ENCODE results near the gene AAMP. TPM values are rescaled to one million over a fixed set of nuclear protein-coding genes. Genes with fewer than 3 reads are reported as not detected.
A peak's percentile ranks its signal among the peaks of the same experiment; 100 is the strongest.

Gene AAMP
- total RNA-seq, 2 experiments from 2014 or later: 68.7 to 97.0 TPM

GRCh38 chr2:218301176-218301819 is 31.4 kb upstream of the AAMP start:
- H2AFZ ChIP-seq (ENCODE audit: low read length): peak overlapping the region; percentile 70
- CTCF ChIA-PET (ENCODE audit: unreplicated experiment): interaction anchor here (0.7 to 1.8 kb wide), 7 partner anchors 11 to 95 kb away, joined by 3 to 14 read pairs (median 6); partner anchors contain the start of gene CATIP

GRCh38 chr2:218300141-218300540 is 30.2 kb upstream of the AAMP start:
- Histone ChIP-seq H3K4me1 (ENCODE audit: insufficient read depth, low read length, poor library complexity, severe bottlenecking) (peaks cover 34% of the 10 kb centered on the region), H3K79me2 (ENCODE audit: insufficient read depth, low read depth, low read length) (no peaks in the 10 kb centered on the region), H3K27ac (ENCODE audit: low read depth, low read length, poor library complexity, severe bottlenecking) (no peak overlapping the region), H3K4me2 (ENCODE audit: low read length) (no peak overlapping the region), H3K36me3 (ENCODE audit: insufficient read depth, low read length) (no peaks in the 10 kb centered on the region), H3K9me3 (ENCODE audit: low read length) (no peaks in the 10 kb centered on the region), H3K9me2 (ENCODE audit: insufficient read depth, low read length) (no peaks in the 10 kb centered on the region), H3K4me3 (ENCODE audit: low read depth, low read length, poor library complexity, severe bottlenecking) (no peak overlapping the region), H4K20me1 (ENCODE audit: insufficient read depth, low read length) (no peaks in the 10 kb centered on the region), H2AFZ (ENCODE audit: low read length) (no peak overlapping the region)
- DNase-seq (ENCODE audit: low spot score): no peak
- CTCF ChIA-PET (ENCODE audit: unreplicated experiment): no interaction called here
- POLR2A ChIA-PET: no interaction called here
- BruUV-seq (replicated peaks): no TSS peak
- no peak for TF ChIP-seq CTCF (conservative IDR thresholded peaks at IDR 0.05; ENCODE audit: low read length)
- no peak for TF ChIP-seq EZH2phosphoT487 (IDR thresholded peaks at IDR 0.05; ENCODE audit: borderline replicate concordance, low read depth, low read length)
- intact Hi-C loops (cut with micrococcal nuclease; ENCODE audit: unreplicated experiment): loop anchor here (2.0 kb wide), 1 partner anchor 27 kb away; no protein-coding TSS in a partner anchor

More at GRCh38 chr2:218301176-218301819, 31.4 kb upstream of the AAMP start:
- Histone ChIP-seq H3K79me2 (ENCODE audit: insufficient read depth, low read depth, low read length) (no peaks in the 10 kb centered on the region), H3K4me1 (ENCODE audit: insufficient read depth, low read length, poor library complexity, severe bottlenecking) (peaks cover 36% of the 10 kb centered on the region), H3K4me2 (ENCODE audit: low read length) (no peak overlapping the region; the same call in 1 of the 2 replicates), H3K9me3 (ENCODE audit: low read length) (no peaks in the 10 kb centered on the region), H4K20me1 (ENCODE audit: insufficient read depth, low read length) (no peaks in the 10 kb centered on the region), H3K9me2 (ENCODE audit: insufficient read depth, low read length) (no peaks in the 10 kb centered on the region), H3K36me3 (ENCODE audit: insufficient read depth, low read length) (no peaks in the 10 kb centered on the region), H3K4me3 (ENCODE audit: low read depth, low read length, poor library complexity, severe bottlenecking) (no peak overlapping the region), H3K27ac (ENCODE audit: low read depth, low read length, poor library complexity, severe bottlenecking) (no peak overlapping the region)
- POLR2A ChIA-PET: interaction anchor here (1.0 to 2.0 kb wide), 8 partner anchors 11 to 111 kb away, joined by 3 to 9 read pairs (median 5); no protein-coding TSS in a partner anchor
- TF ChIP-seq CTCF (conservative IDR thresholded peaks at IDR 0.05; ENCODE audit: low read length) (peak; percentile 96), EZH2phosphoT487 (IDR thresholded peaks at IDR 0.05; ENCODE audit: borderline replicate concordance, low read depth, low read length) (no peak)
- intact Hi-C loops (cut with micrococcal nuclease; ENCODE audit: unreplicated experiment): loop anchor here (1.0 to 2.0 kb wide), 5 partner anchors 28 to 95 kb away; partner anchors contain the start of gene CATIP
- DNase-seq (ENCODE audit: low spot score): peak; percentile 95
- BruUV-seq (replicated peaks): no TSS peak
